Caki2 (cell line): ENCODE results near the gene ZNF691. TPM values are rescaled to one million over a fixed set of nuclear protein-coding genes. Genes with fewer than 3 reads are reported as not detected.

Source experiments
- DNase-seq: peaks from one replicate; pipeline ENCODE4 v3.0.0-alpha.2; 2015; ENCODE audit warnings: low read depth
- in situ Hi-C: cut with HindIII; loops from 2 replicates; pipeline ENCODE4 v1.10.0; 2016; ENCODE audit warnings: low sequenced_read_pairs, low pct_unique_long_range_greater_than_20kb, mixed read lengths
- total RNA-seq: library from RNA; depleted of rRNA; stranded (reverse); fragments of >200 nt; shearing (Covaris generic); gene quantifications from 2 replicates; pipeline ENCODE4 v1.2.3, GENCODE V29; 2014; ENCODE audit warnings: low replicate concordance

Gene ZNF691
- total RNA-seq, 1 experiment from 2014 or later, result 12.4 TPM

DNA sequence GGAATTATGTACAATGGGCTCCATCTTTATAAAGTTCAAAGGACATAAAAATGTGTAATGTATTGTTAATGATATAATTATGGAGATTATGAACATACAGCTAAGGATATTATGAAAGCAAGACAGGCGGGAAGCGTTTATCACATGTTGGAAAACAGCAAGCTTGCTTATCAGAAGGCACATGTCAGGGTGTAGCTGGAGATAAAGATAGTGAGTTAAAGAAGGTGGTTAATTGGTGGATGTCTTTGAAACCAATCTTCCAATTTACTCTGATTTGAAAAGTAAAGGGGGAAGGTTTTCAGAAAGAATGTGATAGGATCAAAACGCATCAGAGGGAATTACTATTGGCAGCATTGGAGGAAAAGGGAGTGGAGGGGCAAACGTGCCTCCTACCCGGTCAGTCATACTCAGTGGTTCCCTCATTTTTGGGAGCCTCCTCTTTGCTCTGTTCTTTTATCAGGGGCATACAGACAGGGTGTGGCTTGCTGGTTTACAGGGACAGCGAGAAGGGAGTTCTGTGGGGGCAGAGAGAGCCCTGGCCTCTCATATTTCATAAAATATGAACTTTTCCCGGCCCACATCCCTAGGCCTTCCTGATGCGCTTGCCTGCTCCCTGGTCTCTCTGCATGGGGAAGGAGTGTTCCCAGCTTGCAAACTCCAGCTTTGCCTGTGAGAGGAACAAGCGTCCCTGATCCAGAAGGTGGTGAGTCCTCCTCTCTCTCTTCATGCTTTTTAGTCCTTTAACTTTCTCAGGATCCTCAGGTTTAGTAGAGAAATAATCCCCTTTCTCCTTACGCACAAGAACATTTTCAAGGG is 21.2 kb upstream of the ZNF691 start:
- in situ Hi-C loops, result no loop called here
- DNase-seq, result no peak

DNA sequence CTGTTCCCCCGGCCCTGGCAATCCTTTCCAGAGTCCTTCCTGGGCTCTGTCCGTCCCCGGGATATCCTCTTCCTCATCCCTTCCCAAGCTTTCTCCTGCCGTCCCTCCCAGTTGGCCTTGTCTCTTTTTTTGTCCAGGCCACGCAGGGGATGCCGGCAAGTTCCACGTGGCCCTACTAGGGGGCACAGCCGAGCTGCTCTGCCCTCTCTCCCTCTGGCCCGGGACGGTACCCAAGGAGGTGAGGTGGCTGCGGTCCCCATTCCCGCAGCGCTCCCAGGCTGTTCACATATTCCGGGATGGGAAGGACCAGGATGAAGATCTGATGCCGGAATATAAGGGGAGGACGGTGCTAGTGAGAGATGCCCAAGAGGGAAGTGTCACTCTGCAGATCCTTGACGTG is 15.8 kb upstream of the ZNF691 start:
- no peak for DNase-seq
- in situ Hi-C loops, result no loop called here

- no peak for DNase-seq
- in situ Hi-C loops, result no loop called here
These were observed 15.1 kb upstream of the ZNF691 start for GRCh38 chr1:42831273-42831672.

DNA sequence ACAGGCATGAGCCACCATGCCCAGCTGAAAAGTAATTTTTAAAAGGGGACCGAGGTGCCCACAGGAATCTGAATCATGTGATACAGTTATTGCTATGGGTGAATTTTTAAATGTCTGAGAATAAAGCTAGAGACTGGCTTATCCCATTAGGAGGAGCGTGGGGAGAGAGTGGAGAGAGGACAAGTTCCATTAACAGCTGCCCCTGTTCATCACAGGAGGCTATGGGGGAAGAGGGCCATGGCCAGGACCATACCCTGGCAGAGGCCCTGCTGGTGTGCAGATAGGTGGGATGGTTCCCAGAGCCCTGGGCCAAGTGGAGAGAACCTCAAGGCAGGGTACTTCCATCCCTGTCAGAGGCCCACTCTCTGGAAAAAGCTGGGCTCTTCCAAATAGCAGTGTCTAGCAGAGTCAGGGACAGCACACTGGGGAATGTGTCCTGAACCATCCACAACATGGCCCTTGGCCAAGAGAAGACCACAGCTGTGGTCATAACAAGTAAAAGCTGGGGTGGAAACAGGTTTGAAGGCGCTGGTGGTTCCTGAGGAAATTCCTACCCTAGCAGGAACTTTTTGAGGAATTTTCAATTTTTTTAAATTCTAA is 13.7 kb upstream of the ZNF691 start:
- DNase-seq, result no peak
- in situ Hi-C loops, result no loop called here

- in situ Hi-C loops, result no loop called here
- DNase-seq, result no peak
These were observed 12.4 kb upstream of the ZNF691 start for GRCh38 chr1:42833981-42834380.

DNA sequence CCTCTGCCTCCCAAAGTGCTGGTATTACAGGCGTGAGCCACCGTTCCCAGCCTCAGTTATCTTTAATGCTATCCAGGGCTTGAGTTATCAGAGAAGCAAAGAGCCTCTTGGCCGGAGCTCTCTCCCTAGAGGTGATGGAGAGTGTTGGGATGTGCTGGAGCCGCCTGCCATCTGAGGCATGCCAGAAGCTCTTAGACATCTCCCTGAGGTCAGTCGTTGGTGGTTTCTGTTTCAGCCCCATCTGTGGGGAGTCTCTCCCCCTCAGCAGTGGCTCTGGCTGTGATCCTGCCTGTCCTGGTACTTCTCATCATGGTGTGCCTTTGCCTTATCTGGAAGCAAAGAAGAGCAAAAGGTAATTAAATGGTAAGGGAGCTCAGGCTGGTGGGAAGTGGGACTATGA is 11.6 kb upstream of the ZNF691 start:
- DNase-seq, result no peak
- in situ Hi-C loops, result no loop called here

DNA sequence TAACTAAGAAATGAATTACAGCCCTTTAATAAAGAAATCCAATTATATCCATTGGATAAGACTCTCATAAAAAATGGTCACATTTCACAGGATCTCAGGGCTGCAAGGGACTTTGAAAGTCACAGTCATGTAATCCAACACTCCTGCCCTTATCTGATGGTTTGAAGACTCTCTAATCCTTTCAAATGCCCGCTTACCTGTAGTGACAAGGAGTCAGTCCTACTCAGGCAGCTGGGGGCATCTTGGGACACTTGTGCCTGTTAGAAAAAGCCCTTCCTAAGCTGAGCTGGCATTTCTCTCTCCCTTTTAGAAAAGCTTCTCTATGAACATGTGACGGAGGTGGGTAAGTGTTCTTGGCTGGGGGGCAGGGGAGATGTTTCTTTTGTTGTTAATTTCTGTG is 11.0 kb upstream of the ZNF691 start:
- no peak for DNase-seq
- in situ Hi-C loops, result no loop called here

- no peak for DNase-seq
- in situ Hi-C loops, result no loop called here
These were observed 8.7 kb upstream of the ZNF691 start for GRCh38 chr1:42837709-42838108.

DNA sequence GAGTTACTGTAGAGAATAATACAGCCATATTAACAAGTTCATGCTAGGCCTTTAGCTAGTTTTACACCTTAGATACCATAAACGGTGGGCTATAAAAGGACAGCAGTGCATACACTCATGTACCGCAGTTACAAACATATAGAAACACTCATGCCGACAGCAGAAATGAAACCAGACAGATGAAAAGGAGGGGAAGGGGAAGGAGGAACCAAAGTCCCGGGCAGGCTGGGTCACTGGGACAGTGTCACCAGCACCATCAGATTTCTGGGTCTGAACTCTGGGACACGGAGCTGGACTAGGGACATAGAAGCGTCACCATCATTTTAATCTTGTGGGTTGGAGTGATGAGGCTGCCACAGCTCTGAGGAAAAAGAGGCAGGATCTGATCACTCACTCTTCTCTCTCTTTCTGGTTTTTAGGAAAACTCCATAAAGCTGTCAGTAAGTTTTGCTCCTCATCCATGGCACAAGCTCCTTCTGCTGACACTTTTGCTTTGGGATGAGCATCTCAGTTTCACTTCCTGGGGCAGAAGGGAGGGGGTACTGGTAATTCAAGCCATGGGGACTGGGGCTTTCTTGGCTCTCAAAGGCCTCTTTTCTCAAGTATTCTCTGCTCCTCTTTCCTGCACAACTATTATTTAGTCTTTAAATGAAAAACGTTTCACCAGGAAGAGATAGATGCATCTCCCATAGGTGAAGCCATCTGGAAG is 7.8 kb upstream of the ZNF691 start:
- in situ Hi-C loops, result no loop called here
- DNase-seq, result no peak

DNA sequence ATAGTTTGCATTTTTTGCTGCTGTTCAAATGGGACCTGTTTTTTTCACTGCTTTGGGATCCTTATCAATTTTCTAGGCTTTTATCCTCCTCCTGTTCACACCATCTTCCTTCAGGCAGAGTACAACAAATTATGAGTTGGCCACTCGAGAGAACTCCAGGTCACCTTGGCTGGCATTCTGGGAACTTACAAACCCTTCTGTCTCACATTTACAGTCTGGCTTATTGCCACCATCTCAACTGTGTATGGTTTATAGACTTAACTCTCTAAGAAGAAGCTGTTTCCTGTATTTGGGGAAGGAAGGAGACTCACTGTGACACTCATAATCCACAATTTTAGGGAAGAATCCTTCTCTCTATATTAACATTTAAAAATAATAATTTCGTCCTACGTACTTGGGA is 5.4 kb upstream of the ZNF691 start:
- no peak for DNase-seq
- in situ Hi-C loops, result no loop called here

GRCh38 chr1:42841440-42842147 is 4.8 kb upstream of the ZNF691 start:
- in situ Hi-C loops, result no loop called here
- no peak for DNase-seq

GRCh38 chr1:42844592-42845140 is 1.7 kb upstream of the ZNF691 start:
- peak; percentile 79 for DNase-seq
- in situ Hi-C loops, result no loop called here

DNA sequence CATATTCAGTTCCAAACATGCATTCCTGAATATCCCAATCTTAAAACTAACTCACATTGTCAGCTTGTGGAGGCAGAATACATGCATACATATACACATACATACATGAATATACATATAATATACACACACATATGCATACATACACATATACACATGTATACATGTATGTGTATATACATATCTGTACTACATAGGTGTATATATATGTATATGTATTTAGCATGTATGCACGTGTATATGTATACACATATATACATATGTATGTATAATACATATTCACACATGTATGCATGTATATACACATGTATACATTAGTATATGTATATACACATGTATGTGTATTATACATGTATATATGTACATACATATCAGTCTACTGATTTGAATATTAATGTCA is 1.2 kb upstream of the ZNF691 start:
- in situ Hi-C loops, result no loop called here
- DNase-seq, result no peak

GRCh38 chr1:42845866-42846256 is 552 bp upstream of the ZNF691 start:
- in situ Hi-C loops, result no loop called here

GRCh38 chr1:42847111-42847595 is 740 bp downstream of the ZNF691 start:
- DNase-seq, result no peak
- in situ Hi-C loops, result no loop called here

More at GRCh38 chr1:42845866-42846256, 552 bp upstream of the ZNF691 start:
- no peak for DNase-seq

- no peak for DNase-seq
- in situ Hi-C loops, result no loop called here
These were observed 1.5 kb downstream of the ZNF691 start for GRCh38 chr1:42847721-42848460.

GRCh38 chr1:42848823-42849537 is 2.6 kb downstream of the ZNF691 start:
- in situ Hi-C loops, result no loop called here
- DNase-seq, result no peak
